Gastroesophageal sphincter (tissue), 4 donors: ENCODE data around the gene SGPP1. TPM values are rescaled to one million over a fixed set of nuclear protein-coding genes. Genes with fewer than 3 reads are reported as not detected.

Experiments
- ATAC-seq: fragments of 150-250 bp; one replicate; pipeline ENCODE4 v1.9.1; 2016; ENCODE audit warnings: mild to moderate bottlenecking, moderate library complexity
- H3K27ac ChIP-seq, 4 donors: fragments of 200-600 bp; sonication (generic) in 3 of 4; 1 replicate in 3 of 4; 2 replicates in 1 of 4; pipeline ENCODE4 v1.5.1; 2016 to 2019
- H3K27me3 ChIP-seq: fragments of 200-600 bp; sonication (generic); one replicate; pipeline ENCODE4 v1.5.1; 2019
- H3K36me3 ChIP-seq, 2 donors: fragments of 200-600 bp; sonication (generic); one replicate each; pipeline ENCODE4 v1.5.1; 2019; ENCODE audit warnings: control low read depth in 1 of 2
- H3K4me1 ChIP-seq, 3 donors: fragments of 200-600 bp; sonication (generic); 1 replicate in 2 of 3; 2 replicates in 1 of 3; pipeline ENCODE4 v1.5.1; 2016 to 2019; ENCODE audit warnings: control low read depth in 2 of 3
- H3K4me3 ChIP-seq, 2 donors: fragments of 200-600 bp; sonication (generic); one replicate each; pipeline ENCODE4 v1.5.1; 2019; ENCODE audit warnings: mild to moderate bottlenecking in 1 of 2, moderate library complexity in 1 of 2
- H3K9me3 ChIP-seq, 3 donors: fragments of 200-600 bp; sonication (generic); one replicate each; pipeline ENCODE4 v1.5.1; 2017 to 2019; ENCODE audit warnings: control low read depth in 2 of 3
- EP300 ChIP-seq: sonication (generic); formaldehyde crosslinking; IDR thresholded peaks from one replicate; pipeline ENCODE4 v1.6.1; 2017; ENCODE audit warnings: antibody characterized with exemption, mild to moderate bottlenecking
- POLR2A ChIP-seq, 2 donors: fragments of 450-650 bp; IDR thresholded peaks; one replicate each; pipeline ENCODE4 v1.6.1; 2017; ENCODE audit warnings: antibody characterized with exemption in 2 of 2, mild to moderate bottlenecking in 2 of 2, moderate library complexity in 1 of 2
- POLR2AphosphoS5 ChIP-seq: sonication (generic); formaldehyde crosslinking; IDR thresholded peaks from one replicate; pipeline ENCODE4 v1.6.1; 2017; ENCODE audit warnings: antibody characterized with exemption
- WGBS, 2 donors: methylation state at CpG; one replicate each; pipeline ENCODE4 v1.1.5; 2018; ENCODE audit warnings: low coverage in 1 of 2; 5-methylcytosine and 5-hydroxymethylcytosine counted together
- total RNA-seq, 4 donors: library from RNA; depleted of rRNA; stranded (reverse); fragments of >200 nt; gene quantifications; one replicate each; pipeline ENCODE4 v1.1.0, GENCODE V29; 2016
- TF ChIP-seq, protein P1 (sequence below), 4 experiments: fragments of 200-600 bp in 2 of 4; fragments of 450-650 bp in 2 of 4; sonication (generic) in 1 of 4; IDR thresholded peaks; one replicate each; pipeline ENCODE4 v1.5.1; 2017 to 2019; ENCODE audit warnings: antibody characterized with exemption in 4 of 4, mild to moderate bottlenecking in 2 of 4, moderate library complexity in 2 of 4

SGPP1 gene
- total RNA-seq, 4 donors from 2014 or later: 14.9 to 28.9 (median 17.9) TPM

DNA sequence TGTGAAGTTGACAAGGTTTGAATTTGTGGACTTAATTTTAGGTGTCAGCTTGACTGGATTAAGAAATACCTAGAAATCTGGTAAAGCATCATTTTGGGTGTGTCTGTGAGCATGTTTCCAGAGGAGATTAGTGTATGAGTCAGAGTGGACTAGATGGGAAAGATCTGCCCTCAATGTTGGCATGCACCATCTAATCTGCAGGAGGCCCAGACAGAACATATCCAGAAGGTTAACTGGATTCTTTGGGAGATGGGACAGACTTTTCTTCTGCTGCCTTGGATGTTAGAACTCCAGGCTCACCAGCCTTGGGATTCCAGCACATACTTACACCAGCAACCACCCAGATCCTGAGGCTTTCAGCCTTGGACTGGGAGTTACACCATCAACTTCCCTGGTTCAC is 14.1 kb downstream of the SGPP1 start:
- ATAC-seq: peak; percentile 51
- H3K4me3 ChIP-seq: no peak overlapping the region
- TF ChIP-seq POLR2A (IDR thresholded peaks at IDR 0.05) (no peak), POLR2AphosphoS5 (no peak)
- peaks cover 0 to 19% (median 0%) of the 10 kb centered on the region in 3 donors for H3K9me3 ChIP-seq
- peaks cover 0 to 4% (median 0%) of the 10 kb centered on the region in 3 donors for H3K4me1 ChIP-seq
- no peak overlapping the region for H3K27ac ChIP-seq
- peaks cover 0 to 26% of the 10 kb centered on the region in 2 donors for H3K36me3 ChIP-seq
- H3K27me3 ChIP-seq: no peaks in the 10 kb centered on the region

DNA sequence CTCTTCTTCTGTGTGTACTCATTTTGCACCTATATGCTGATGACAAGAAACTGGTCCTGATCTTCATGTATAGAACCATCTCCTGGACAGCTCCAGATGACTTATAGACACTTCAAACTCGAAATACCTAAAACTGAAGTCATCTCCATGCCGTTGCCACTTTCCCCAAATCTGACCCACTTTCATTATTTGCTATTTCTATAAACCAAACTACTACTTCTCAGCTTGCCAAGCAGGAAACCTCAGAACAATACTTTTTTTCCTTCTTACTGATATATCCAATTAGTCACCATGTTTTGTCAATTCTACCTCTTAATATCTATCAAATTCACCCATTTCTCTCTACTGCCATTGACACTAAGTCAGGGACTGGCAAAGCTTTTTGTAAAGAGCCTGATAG is 14.8 kb downstream of the SGPP1 start:
- Histone ChIP-seq H3K27me3 (no peaks in the 10 kb centered on the region), H3K36me3 (peaks cover 0 to 26% of the 10 kb centered on the region in 2 donors), H3K4me1 (peaks cover 0 to 4% (median 0%) of the 10 kb centered on the region in 3 donors), H3K9me3 (peaks cover 0 to 18% (median 0%) of the 10 kb centered on the region in 3 donors), H3K4me3 (no peak overlapping the region), H3K27ac (no peak overlapping the region)
- 77 to 86% methylated on average over 2 of the region's 2 CpGs for WGBS, 2 donors
- no peak for ATAC-seq
- TF ChIP-seq POLR2AphosphoS5 (no peak), POLR2A (IDR thresholded peaks at IDR 0.05) (no peak), EP300 (no peak)
- TF ChIP-seq, protein P1, sequence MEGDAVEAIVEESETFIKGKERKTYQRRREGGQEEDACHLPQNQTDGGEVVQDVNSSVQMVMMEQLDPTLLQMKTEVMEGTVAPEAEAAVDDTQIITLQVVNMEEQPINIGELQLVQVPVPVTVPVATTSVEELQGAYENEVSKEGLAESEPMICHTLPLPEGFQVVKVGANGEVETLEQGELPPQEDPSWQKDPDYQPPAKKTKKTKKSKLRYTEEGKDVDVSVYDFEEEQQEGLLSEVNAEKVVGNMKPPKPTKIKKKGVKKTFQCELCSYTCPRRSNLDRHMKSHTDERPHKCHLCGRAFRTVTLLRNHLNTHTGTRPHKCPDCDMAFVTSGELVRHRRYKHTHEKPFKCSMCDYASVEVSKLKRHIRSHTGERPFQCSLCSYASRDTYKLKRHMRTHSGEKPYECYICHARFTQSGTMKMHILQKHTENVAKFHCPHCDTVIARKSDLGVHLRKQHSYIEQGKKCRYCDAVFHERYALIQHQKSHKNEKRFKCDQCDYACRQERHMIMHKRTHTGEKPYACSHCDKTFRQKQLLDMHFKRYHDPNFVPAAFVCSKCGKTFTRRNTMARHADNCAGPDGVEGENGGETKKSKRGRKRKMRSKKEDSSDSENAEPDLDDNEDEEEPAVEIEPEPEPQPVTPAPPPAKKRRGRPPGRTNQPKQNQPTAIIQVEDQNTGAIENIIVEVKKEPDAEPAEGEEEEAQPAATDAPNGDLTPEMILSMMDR (IDR thresholded peaks at IDR 0.05): no peak

- Histone ChIP-seq H3K27ac (no peak overlapping the region), H3K4me1 (peaks cover 0 to 4% (median 0%) of the 10 kb centered on the region in 3 donors), H3K36me3 (peaks cover 0 to 23% of the 10 kb centered on the region in 2 donors), H3K27me3 (no peaks in the 10 kb centered on the region), H3K9me3 (peaks cover 0 to 9% (median 0%) of the 10 kb centered on the region in 3 donors), H3K4me3 (no peak overlapping the region)
- ATAC-seq: no peak
- TF ChIP-seq POLR2A (IDR thresholded peaks at IDR 0.05): no peak
- TF ChIP-seq, protein P1 (IDR thresholded peaks at IDR 0.05): no peak
Measured at GRCh38 chr14:63712123-63712522, 15.7 kb downstream of the SGPP1 start.

DNA sequence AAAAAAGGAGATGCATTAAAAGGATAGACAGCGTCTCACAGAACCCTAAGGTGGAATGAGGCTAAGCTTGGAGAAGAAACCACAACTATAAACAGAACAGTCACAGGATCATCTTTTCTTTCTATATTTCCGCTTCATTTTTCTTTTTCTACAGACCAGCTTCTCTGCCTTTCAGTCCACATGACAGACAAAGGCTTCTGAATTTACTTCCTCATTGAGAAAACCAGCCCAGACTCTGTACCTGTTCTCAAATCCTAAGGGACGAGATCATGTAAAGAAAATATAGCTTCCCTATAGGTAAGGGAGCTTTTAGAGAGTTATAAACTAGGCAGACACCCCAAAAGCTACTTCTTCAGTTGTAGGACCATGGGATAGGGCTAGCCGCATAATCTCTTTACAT is 17.4 kb downstream of the SGPP1 start:
- WGBS, 2 donors: 93 to 95% methylated on average over 4 of the region's 4 CpGs
- H3K27me3 ChIP-seq: no peaks in the 10 kb centered on the region
- no peaks in the 10 kb centered on the region for H3K9me3 ChIP-seq
- H3K27ac ChIP-seq: no peak overlapping the region
- H3K4me3 ChIP-seq: no peak overlapping the region
- ATAC-seq: no peak
- peaks cover 0 to 4% (median 0%) of the 10 kb centered on the region in 3 donors for H3K4me1 ChIP-seq
- TF ChIP-seq, protein P1 (IDR thresholded peaks at IDR 0.05): no peak
- TF ChIP-seq POLR2A (IDR thresholded peaks at IDR 0.05) (no peak), EP300 (no peak), POLR2AphosphoS5 (no peak)
- peaks cover 0 to 10% of the 10 kb centered on the region in 2 donors for H3K36me3 ChIP-seq

DNA sequence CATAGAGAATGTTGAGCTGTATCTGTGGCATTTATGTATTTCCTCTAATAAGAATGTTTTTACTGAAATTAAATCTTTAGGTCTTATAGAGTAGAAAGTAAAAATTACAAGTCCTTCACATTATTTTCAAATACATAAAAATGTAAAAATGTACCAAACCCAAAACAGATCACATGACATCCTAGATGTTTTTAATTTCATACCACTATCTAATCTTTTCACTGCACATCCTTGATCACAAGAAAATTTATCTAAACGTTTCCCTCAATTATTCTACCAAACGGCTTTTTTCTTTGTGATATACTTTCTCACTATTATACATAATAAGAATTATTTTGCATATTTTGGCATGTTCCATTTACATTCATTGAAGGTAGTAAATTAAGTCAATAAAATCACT is 18.3 kb downstream of the SGPP1 start:
- Histone ChIP-seq H3K27me3 (no peaks in the 10 kb centered on the region), H3K36me3 (peaks cover 0 to 1% of the 10 kb centered on the region in 2 donors), H3K4me3 (no peak overlapping the region), H3K4me1 (peaks cover 0 to 4% (median 0%) of the 10 kb centered on the region in 3 donors), H3K9me3 (no peaks in the 10 kb centered on the region), H3K27ac (no peak overlapping the region)
- WGBS, 2 donors: 71% methylated on average over 2 of the region's 2 CpGs
- ATAC-seq: no peak
- no peak for TF ChIP-seq POLR2AphosphoS5
- no peak for TF ChIP-seq EP300
- TF ChIP-seq, protein P1 (IDR thresholded peaks at IDR 0.05): no peak
- TF ChIP-seq POLR2A (IDR thresholded peaks at IDR 0.05): no peak
